Sciatic nerve (tissue), 2 donors: ENCODE measurements around the gene NFAT5. TPM values are rescaled to one million over a fixed set of nuclear protein-coding genes. Genes with fewer than 3 reads are reported as not detected.
A peak's percentile ranks its signal among the peaks of the same experiment; 100 is the strongest.
"Not testable (repeated sequence)": the region's sequence is repeated elsewhere in the genome, so short reads cannot be mapped to it uniquely, and the experiment has no call there.

Source experiments
- ATAC-seq: fragments of 200-7000 bp; cut with Tn5 transposase; one replicate; pipeline ENCODE4 v1.9.1; 2020; ENCODE audit warnings: mild to moderate bottlenecking, moderate library complexity
- DNase-seq: peaks from one replicate; pipeline ENCODE4 v3.0.0-alpha.2; 2020; ENCODE audit warnings: low spot score
- intact Hi-C: fragments of 100-400 bp; cut with DNase I; formaldehyde crosslinking; loops from one replicate; pipeline ENCODE4 v1.14.2; 2022
- total RNA-seq: library from RNA; stranded (reverse); fragmentation: NEBNext Ultra II Directional; extraction: Animal tissue kit (Norgen Biotek cat#: 25700); gene quantifications from one replicate; pipeline ENCODE4 v1.2.1, GENCODE V29; 2021
- donor health status: DM: no; HTN: no; CAD: no.
- donor health status: DM: no; HTN: no; CAD: no.

Gene NFAT5
- total RNA-seq = 87.0 TPM

DNA sequence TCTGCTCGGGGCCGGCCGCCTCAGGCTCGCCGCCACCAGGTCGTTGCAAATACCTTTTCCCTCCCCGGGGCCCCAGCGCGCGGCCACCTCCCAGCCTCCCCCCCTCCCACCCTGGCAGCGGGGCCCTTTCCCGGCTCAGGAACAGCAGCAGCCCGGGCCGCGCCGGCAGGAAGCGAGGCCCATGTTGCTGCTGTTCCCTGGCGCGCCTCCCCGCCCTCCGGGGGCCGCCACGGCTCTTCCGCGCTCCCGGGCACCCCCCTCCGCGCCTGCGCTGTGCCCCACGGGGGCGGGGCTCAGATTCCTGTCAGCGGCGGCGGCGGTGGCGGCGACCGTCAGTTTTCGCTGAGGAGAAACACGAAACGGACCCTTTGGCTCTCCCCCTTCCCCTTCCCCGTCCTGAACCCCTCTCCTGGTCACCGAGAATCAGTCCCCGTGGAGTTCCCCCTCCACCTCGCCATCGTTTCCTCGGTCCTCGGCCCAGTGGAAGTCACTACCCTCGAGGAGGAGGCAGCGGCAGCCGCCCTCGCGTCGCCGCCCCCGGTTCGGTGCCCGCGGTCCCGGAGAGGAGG is at the start of gene NFAT5:
Gene NFAT5 (plus strand): TSS at position 296 of the 569 bp plus-strand sequence. CDS start 336 bp downstream, outside the sequence.
- ATAC-seq (peak; percentile 87), DNase-seq (peak; percentile 95)
- intact Hi-C loops = loop anchor here (10.0 kb wide), 1 partner anchor 151 kb away; no protein-coding TSS in a partner anchor

DNA sequence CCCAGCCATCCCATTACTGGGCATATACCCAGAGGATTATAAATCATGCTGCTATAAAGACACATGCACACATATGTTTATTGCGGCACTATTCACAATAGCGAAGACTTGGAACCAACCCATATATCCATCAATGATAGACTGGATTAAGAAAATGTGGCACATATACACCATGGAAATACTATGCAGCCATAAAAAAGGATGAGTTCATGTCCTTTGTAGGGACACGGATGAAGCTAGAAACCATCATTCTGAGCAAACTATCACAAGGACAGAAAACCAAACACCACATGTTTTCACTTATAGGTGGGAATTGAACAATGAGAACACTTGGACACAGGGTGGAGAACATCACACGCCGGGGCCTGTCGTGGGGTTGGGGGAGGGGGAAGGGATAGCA is 47.9 kb upstream of the NFAT5 start:
- ATAC-seq, DNase-seq, intact Hi-C loops: not testable (repeated sequence)

- intact Hi-C loops = no loop called here
- no peak for DNase-seq
- no peak for ATAC-seq
These were observed 45.4 kb upstream of the NFAT5 start for GRCh38 chr16:69520413-69520799.

DNA sequence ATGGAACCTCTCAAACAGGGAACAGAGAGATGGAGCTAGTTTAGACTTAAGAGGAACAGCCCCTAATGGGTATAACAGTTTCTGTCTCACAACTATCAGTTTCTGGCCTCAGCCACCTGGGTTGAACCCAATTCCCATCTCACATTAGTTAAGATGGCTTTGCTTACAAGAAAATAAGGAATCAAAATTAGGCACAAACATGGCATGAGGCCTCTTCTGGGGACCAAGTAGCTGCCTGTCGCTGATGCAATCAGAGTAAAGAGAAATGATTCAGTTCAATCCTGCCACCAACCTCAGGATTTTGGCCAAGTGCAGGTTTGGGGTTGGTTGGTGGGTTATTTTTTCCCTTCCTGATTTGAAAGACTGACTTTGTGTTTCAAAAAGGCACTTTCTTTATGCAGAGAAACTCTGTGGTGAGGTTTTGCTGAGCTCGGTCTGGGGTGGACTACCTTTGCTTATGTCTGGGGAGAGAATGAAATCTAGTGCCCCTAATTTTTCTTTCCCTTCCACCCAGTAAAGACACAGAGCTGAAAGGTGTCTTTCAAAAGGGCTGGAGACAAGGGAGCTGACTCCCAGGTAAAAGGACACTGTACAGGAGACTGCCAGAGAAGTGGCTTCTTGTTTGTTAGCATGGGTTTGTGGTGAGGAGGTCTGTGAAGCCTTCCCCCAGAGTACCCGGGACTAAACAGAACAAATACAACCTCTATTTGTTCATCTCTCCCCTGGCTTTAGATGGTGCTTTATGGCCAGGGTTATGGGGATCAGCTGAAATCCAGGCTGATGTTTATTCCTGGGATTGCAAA is 44.8 kb upstream of the NFAT5 start:
- intact Hi-C loops = no loop called here
- no peak for ATAC-seq
- DNase-seq = no peak

- ATAC-seq (no peak), DNase-seq (no peak)
- intact Hi-C loops = no loop called here
These were observed 43.7 kb upstream of the NFAT5 start for GRCh38 chr16:69522041-69522578.

GRCh38 chr16:69522732-69523404 is 42.9 kb upstream of the NFAT5 start:
- ATAC-seq (no peak), DNase-seq (no peak)
- intact Hi-C loops = no loop called here

DNA sequence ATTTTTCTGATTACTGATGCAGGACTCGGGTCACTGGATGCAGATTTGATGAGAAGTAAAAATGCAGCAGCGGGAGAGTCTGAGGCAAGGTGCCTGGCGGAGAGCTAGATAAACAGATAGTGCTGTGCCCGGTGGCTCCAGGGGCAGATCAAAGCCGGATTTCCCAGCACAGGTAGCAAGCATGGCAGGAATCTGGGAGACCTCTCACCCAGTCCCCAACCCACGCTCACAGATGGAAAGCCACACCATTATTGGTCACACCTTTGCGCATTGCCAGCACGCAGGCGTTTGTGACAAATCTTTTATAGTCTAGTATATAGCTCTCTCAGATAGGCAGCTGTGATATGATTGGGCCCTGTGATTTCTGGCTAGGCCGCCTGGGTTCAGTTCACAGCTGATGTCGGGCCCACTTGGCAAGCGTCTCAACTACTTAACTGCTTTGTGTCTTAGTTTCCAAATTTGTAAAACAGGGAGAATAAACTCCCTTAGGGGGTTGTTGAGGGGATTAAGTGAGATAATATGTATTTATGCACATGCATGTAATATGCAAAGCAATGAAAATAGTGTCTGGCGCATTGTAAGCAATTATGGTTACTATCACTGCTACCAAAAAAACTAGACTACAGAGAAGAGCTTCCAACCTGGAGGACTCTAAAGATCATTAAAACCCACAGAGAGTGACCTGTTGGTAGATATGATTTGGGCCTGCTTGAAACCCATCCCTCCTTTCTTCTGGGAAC is 42.0 kb upstream of the NFAT5 start:
- no peak for DNase-seq
- ATAC-seq = no peak
- intact Hi-C loops = no loop called here

DNA sequence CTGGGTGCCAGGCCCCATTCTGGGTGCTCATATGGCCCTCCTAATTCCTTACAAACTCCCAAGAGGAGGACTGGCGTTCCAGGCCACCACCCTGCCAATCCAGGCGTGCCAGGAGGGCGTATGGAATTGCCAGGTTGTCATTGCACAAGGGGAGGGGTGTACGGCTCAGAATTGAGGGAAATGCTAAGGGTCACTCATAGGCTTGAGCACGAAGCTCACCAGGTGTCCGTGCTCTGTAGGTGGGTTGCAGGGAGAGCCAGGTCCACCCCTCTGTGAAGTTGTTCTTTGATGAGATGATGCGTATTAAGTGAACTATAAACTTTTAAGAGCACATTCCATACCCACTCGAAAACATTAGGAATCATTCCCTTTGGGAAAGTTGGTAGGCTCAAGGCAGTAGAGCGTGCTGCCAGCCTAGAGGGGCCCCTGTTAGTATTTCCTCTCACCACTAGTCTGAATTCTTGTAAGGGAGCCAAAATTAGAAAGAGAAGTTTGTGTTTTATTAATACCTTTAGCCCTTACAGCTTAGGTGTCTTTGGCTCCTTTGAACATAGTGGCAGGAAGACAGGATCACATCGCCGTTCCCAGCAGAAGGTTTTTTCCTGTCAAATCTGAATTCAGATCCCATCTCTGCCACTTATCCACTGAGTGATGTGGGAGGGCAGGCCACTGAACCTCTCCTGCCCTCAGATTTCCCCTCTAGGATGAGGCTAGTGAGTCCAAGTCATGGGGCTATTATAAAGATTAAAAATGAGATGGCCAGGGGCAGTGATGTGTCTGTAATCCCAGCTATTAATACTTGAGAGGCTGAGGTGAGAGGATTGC is 38.7 kb upstream of the NFAT5 start:
- ATAC-seq (no peak), DNase-seq (no peak)
- intact Hi-C loops = no loop called here

DNA sequence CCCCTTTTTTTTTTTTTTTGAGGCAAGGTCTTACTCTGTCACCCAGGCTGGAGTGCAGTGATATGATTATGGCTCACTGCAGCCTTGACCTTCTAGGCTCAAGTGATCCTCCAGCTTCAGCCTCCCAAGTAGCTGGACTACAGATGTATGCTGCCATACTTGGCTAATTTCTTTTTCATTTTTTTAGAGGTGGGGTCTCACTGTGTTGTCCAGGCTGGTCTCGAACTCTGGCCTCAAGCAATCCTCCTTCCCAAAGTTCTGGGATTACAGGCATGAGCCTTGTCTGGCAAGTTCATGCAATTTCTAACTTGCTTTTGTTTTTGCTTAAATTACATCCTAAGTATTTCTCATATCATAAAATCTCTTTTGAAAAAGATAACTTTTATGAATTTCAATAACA is 33.8 kb upstream of the NFAT5 start:
- no peak for ATAC-seq
- intact Hi-C loops = no loop called here

DNA sequence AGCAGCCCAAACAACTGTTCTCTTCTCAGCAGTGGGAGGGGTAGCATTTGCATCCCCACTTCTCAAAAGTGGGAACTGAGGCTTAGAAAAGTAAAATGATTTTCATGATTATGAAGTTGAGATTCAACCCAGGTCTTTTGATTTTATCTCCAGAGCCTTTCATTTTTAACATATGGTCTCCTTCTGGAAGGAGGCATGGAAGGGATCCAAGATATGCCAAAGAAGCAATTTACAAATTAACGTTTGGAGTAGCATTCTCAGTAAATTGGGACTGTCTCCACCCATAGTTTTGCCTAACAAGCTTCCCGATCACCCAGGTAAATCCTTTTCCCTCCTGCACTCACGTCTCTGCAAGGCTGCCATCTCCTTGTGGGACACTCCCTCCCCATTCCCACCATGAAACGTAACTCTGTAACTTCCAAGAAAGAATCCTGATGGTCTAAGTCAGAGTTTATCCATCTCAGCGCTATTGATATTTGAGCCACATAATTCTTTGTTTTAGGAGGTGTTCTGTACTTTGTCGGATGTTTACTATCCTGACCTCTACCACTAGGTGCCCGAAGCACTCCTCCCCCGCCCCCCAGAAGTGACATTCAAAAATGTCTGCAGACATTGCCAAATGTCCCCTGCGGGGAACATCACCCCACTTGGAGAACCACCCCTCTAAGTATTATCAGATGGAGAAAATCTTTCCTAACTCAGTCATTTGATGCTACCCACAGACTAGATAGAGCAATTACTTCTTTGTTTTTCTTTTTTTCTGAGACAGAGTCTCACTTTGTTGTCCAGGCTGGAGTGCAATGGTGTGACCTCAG is 32.9 kb upstream of the NFAT5 start:
- intact Hi-C loops = no loop called here
- ATAC-seq (peak; percentile 44), DNase-seq (no peak)

More for the DNA sequence above, 33.8 kb upstream of the NFAT5 start:
- no peak for DNase-seq

- DNase-seq = no peak
- intact Hi-C loops = no loop called here
- no peak for ATAC-seq
These were observed 31.0 kb upstream of the NFAT5 start for GRCh38 chr16:69534720-69535119.

DNA sequence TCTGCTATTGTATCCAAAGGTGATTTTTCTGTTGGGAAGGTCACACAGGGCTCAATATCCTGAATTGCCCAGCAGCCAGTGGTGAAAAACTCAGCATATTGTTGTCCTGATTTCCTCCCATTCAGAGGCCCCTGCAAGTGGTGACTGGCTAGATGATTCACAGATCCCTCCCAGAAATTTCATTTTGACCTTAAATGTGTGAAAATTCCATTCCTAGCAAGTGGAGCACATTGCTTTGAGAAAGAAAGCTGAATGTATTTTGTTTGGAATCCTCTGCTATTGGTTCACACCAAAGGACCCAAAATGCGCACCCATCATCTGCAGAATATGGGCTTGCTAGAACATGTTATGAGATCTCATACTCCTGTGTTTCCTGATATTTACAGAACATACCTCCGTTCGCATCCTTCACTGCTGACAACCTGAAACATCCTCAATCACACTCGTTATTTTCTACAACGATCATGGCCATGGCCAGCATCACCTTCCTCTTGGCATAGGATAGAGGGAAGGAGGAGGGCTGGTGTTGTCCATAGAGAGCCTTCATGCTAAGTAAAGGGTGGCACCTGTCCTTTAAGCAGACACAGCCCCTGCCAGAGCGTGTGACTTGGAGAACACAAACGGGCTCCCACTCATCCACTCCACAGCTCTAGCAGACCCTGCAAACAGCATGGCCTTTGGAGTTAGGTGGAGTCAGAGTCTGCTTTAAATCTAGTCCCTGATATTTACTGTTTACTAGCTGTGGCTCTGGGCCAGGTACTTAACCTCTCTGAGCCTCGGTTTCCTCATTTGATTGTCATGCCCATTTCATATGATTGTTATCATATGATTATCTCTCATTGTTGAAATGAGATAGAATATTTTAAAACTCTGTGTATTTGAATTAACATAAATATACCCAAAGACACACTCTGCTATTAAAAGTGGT is 30.4 kb upstream of the NFAT5 start:
- DNase-seq = no peak
- intact Hi-C loops = no loop called here
- no peak for ATAC-seq

GRCh38 chr16:69537706-69538080 is 28.1 kb upstream of the NFAT5 start:
- no peak for DNase-seq
- intact Hi-C loops = no loop called here
- no peak for ATAC-seq

DNA sequence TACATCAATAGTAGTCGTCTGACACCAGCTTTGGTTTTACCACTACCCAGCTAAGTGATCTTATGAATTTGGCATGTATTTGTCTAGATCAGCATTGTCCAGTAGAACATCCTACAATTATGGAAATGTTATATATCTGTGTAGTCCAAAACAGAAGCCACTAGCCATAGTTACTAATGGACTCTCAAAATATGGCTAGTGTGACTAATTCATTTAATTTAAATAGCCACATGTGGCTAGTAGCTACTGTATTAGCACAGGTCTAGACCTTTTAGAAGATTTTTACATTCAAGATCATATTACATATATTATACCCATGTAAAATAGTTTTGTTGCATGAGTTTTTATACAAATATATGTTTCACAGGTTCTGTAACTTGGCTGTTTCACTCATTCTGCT is 27.0 kb upstream of the NFAT5 start:
- intact Hi-C loops = no loop called here
- no peak for DNase-seq
- no peak for ATAC-seq

GRCh38 chr16:69542974-69543373 is 22.8 kb upstream of the NFAT5 start:
- ATAC-seq (no peak), DNase-seq (no peak)
- intact Hi-C loops = no loop called here

- intact Hi-C loops = no loop called here
- no peak for DNase-seq
- no peak for ATAC-seq
These were observed 21.7 kb upstream of the NFAT5 start for GRCh38 chr16:69544088-69544487.

DNA sequence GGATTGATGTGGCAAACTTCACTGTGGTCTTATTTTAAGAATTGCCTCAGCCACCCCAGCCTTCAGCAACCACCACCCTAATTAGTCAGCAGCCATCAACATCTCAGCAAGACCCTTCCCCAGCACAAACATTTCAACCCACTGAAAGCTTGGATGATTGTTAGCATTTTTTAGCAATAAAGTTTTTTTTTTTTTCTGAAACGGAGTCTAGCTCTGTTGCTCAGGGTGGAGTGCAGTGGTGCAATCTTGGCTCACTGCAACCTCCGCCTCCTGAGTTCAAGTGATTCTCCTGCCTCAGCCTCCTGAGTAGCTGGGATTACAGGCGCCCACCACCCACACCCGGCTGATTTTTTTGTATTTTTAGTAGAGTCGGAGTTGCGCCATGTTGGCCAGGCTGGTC is 19.1 kb upstream of the NFAT5 start:
- intact Hi-C loops, ATAC-seq, DNase-seq: not testable (repeated sequence)
